HG03342 (cell line): Measurements from ENCODE around the gene TENM3.

Experiments
- ATAC-seq: cut with Tn5 transposase; IDR thresholded peaks from one replicate; pipeline ENCODE4 v1.9.1; 2021; ENCODE audit warnings: mild to moderate bottlenecking, moderate library complexity; ENCODE audit not compliant: unreplicated experiment

TENM3 gene

GRCh38 chr4:182448281-182449151 is 205.3 kb downstream of the TENM3 start:
- peak; percentile 92 for ATAC-seq

DNA sequence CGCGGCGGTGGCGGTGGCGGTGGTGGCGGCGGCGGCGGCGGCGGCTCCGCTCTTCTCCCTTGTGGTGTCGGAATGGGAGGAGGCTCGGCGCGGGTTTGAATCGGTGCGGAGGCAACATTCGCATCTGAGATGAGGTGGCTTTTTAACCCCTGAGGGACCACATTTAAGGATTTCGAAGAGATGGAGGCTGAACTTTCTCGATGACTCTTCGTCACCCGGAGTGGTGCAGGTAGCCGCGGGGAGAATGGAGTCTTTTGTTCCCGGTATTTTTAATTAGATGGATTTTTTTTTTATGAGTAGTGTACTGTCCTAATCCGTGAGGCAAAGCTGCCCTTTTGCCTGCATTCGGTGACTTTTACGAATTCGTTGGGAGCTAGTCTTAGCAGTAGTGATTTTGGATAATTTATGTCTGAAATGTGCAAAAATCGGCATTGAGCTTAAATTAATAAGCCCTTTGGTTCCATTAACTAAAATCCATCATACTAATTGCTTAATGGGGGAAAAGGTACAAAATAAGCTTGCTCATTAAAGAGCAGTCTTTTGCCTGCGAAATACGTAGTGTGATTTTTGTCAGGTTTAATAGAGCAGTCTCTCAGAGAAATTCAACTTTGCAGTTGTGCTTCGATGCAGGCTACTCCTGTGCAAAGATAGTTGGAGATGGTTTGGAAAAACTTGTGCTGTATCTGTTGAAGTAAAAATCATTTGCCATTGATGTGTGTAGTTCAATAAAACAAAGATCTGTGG is 206.2 kb downstream of the TENM3 start:
- no peak for ATAC-seq

GRCh38 chr4:182449930-182450439 is 206.8 kb downstream of the TENM3 start:
- ATAC-seq, result no peak

DNA sequence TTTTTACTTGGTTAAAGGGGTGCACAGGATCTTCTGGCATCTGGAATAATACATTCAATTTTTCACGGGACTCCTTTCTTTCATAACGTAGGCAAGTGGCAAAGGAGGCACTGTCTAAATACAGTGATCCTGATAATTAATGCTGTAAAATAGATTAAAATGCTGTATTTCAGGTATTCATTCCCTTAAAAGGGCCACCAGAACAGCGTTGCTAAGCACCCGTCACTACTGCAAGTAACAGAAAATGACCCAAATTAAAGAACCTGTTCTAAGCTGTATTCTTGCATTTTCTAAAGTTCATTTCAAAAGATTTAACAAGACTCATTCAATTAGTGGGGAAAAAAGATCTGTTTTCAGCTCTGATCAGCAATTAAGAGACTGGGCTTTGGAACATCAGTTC is 208.2 kb downstream of the TENM3 start:
- no peak for ATAC-seq

DNA sequence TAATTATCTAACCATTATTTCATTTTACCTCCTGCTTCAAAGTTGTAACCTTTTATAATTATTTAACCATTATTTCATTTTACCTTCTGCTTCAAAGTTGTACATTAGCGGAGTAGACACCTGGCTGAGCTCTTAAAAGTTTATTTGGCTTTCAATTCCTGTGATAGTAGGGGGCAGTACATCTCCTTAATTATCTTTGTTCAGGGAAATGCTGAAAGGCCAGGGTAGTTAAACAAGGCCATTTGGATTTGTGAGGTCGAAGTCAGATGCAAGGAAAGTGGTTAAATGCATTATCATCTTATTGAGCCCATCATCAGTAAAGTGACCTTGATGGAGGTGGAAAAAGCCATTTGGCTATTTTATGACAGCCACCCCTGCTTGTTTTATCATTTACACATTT is 210.6 kb downstream of the TENM3 start:
- ATAC-seq, result no peak

DNA sequence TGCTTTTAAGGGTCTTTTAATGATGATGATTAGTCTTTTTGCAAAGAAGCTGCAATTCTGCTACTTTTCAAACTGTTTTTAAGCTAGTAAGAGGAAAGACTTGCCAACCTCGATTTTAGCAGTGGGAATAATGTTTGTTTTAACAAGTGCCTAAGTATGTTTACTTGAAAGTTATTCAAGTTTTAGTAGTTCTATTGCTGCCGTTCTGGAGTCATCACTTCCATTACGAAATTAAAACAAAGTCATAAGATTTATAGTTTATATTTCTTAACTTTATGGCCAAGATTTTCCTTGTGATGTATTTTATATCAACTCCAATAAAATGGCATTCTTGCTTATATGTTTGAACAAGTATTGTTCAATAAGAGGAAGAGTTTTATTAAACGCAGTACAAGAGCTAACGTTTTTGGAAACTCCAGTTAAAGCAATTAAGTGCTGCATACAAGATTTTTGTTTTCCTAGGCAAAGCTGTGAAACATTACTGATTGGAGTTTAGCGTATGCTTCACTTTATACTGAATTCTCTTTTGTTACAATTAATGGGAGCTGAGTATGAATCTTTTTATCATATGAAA is 211.3 kb downstream of the TENM3 start:
- no peak for ATAC-seq

DNA sequence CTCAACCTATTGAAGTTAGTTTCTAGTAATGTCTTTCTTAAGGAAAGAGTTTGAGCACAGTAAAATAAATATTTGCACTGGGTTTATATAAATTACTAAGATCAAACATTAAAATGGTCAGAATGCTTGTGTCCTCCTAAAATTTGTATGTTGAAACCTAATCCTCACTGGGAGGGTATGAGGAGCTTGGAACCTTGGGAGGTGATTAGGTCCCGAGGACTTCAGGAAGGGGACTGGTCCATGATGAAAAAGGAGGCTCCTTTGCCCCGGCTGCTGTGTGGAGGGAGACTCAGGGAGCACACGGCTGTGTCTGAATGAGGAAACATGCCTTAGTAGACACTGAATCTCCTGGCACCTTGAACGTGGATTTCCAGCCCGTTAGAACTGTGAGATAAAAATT is 221.9 kb downstream of the TENM3 start:
- no peak for ATAC-seq

DNA sequence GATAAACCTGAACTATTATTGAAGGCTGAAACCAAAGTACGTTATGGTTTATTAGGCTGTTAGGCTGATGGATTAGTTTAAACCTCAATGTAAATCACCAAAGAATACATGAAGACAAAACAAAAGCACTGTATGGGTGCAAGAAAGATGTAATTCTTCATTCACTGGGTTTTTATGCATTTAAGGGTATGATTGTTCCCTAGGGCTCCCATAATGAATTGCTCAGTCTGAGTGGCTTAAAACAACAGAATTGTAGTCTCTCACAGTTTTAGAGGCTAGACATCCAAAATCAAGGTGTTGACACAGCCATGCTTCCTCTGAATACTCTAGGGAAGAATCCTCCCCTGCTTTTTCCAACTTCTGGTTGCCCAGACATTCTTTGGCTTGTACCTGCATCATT is 222.8 kb downstream of the TENM3 start:
- ATAC-seq, result no peak

DNA sequence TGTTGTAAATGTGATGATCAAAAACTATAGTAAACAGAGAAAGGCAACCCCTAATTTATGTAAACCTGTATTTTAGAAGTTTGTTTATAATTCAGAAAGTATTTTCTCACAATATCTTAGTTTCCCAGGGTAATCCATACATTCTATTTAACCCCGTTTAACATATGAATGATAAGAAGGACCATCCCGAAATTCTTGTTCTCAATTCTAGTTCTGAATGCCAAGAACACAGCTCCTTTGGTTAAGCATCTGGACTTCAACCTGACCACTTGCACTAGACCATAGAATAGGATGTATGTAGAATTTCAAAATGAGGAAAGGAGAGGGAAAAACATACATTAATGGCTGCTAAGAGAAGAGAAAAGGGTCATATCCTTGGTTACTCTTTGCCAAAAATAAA is 227.0 kb downstream of the TENM3 start:
- no peak for ATAC-seq

GRCh38 chr4:182475539-182475938 is 232.3 kb downstream of the TENM3 start:
- no peak for ATAC-seq

GRCh38 chr4:182478475-182478874 is 235.3 kb downstream of the TENM3 start:
- peak; percentile 85 for ATAC-seq

DNA sequence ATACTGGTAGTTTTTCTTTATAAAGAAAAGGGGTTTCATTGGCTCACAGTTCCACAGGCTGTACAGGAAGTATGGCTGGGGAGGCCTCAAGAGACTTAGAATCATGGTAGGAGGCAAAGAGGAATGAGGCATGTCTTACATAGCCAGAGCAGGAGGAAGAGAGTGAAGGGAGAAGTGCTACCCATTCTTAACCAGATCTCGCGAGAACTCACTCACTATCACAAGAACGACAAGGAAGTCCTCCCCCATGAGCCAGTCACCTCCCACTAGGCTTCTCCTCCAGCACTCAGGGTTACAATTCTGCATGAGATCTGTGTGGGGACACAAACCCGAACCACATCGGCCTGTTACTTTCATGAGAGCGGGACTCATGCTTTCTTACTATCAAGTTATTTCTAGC is 240.5 kb downstream of the TENM3 start:
- ATAC-seq, result no peak

DNA sequence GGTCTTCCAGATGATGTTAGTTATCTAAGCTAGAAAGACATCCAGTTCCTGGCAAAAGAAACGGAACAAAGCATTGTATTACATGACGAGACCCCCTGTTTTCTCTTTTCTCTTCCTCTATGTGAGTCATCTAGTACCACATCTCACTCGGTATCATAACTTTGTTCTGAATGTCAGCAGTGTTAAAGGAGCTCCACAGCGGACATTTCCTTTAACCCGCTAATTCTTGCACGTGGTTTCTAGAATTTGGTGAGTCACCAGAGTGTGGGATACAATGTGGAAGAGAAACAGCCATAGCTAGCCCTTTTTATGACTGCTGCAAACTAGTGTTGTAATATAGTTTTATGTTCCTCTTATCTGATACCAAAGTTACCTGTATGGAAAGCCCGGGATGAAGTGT is 243.7 kb downstream of the TENM3 start:
- no peak for ATAC-seq

DNA sequence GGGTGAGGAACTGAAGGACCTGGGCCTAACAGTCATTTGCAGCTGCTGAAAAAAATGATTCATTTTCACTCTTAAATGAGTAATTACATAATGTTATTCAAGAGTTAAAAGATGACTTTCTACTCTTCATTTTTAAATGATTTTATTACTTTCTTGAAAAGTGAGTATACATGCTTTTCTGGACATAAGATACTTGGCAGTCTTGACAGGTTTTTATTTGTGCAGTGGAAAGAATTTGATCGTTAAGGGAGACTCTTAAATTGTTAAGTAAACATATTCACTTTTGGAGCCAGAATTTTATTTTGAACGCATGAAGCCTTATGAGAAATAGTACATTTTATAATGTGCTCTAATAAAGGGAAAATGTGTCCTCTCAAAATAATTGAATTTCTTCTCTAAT is 245.7 kb downstream of the TENM3 start:
- no peak for ATAC-seq

GRCh38 chr4:182489607-182490006 is 246.4 kb downstream of the TENM3 start:
- no peak for ATAC-seq

GRCh38 chr4:182491719-182492118 is 248.5 kb downstream of the TENM3 start:
- peak; percentile 17 for ATAC-seq

DNA sequence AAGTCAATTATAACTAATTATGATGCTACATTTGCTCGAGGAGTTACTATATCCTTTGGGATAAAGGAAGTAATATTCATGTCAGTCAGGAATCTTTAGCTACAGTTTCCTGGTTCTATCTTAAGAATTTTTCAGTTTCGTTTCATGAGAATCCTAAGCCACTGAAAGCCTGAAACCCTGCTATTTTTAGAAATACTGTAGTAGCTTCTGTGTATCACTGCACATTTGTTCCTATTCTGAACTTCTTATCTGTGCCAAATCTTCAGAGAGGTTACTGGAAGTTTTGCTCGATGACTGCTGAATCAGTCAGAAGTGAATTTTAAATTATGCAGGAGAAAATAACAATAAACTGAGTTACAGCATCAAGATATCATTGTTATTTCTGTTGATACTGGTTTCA is 249.2 kb downstream of the TENM3 start:
- peak; percentile 82 for ATAC-seq

DNA sequence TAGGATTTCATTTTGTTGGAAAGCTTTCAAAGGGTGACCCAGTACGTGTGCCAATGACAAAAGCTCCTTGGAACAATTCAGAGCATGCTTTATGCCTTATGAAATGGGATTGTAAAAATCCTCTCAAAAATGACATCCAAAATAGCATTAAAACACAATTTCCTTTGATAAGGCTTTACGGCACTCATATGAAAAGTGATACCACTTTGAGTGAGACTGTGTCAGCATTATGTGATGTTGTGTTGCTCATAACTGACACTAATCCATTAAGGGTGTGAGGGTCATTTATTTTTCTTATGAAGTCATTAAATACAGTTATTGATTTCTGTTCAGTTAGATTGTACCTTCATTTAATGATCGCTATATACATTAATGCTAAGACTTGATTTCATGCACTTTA is 250.2 kb downstream of the TENM3 start:
- ATAC-seq, result no peak

- no peak for ATAC-seq
Measured at GRCh38 chr4:182494103-182494502, 250.9 kb downstream of the TENM3 start.

GRCh38 chr4:182495031-182495430 is 251.8 kb downstream of the TENM3 start:
- ATAC-seq, result no peak

- no peak for ATAC-seq
Measured at GRCh38 chr4:182495645-182496385, 252.6 kb downstream of the TENM3 start.
